BJ (cell line): Measurements from ENCODE around the gene LYSMD3. TPM values are rescaled to one million over a fixed set of nuclear protein-coding genes. Genes with fewer than 3 reads are reported as not detected.

Experiments
- CTCF ChIA-PET: fragments of 350-600 bp; formaldehyde crosslinking; extraction: SDS; loops from one replicate; lab custom pipeline; 2021; ENCODE audit warnings: antibody characterized with exemption, inconsistent platforms; lab: Yijun Ruan, JAX
- POLR2A ChIA-PET: fragments of 300-600 bp; sonication (Branson Sonifier 250); formaldehyde crosslinking; extraction: SDS; loops from one replicate; lab custom pipeline; 2021; ENCODE audit warnings: antibody characterized with exemption; lab: Charles Lee
- DNase-seq: peaks from one replicate; pipeline ENCODE4 v3.0.0-alpha.2; 2011; ENCODE audit warnings: low read depth
- H3K27me3 ChIP-seq: 2 replicates; pipeline ENCODE4 v1.6.0; 2011; ENCODE audit warnings: low read length; ENCODE audit not compliant: control insufficient read depth, insufficient read depth
- H3K36me3 ChIP-seq: 2 replicates; pipeline ENCODE4 v1.5.1; 2011; ENCODE audit warnings: low read length; ENCODE audit not compliant: control insufficient read depth, insufficient read depth
- H3K4me3 ChIP-seq: 2 replicates; pipeline ENCODE4 v1.5.1; 2011; ENCODE audit warnings: low read depth, mild to moderate bottlenecking, control low read depth, low read length
- CTCF ChIP-seq: IDR thresholded peaks from 2 replicates; pipeline ENCODE4 v1.5.1; 2011; ENCODE audit warnings: low read depth, mild to moderate bottlenecking, control low read depth, inconsistent platforms, low read length, moderate library complexity; ENCODE audit not compliant: insufficient read depth
- polyA plus RNA-seq: library from polyadenylated mRNA; depleted of rRNA; stranded (reverse); fragments of >200 nt; gene quantifications from 2 replicates; pipeline ENCODE4 v1.2.3, GENCODE V29; 2011

Gene LYSMD3
- polyA plus RNA-seq, 1 experiment: 5.5 TPM

GRCh38 chr5:90529939-90530677, 724 bp upstream of the LYSMD3 start:
- CTCF ChIA-PET: interaction anchor here (0.6 to 1.9 kb wide), 11 partner anchors 11 to 104 kb away, joined by 3 to 44 read pairs (median 3); no protein-coding TSS in a partner anchor
- peak; percentile 80 for TF ChIP-seq CTCF
- peak overlapping the region; percentile 93 for H3K4me3 ChIP-seq
- POLR2A ChIA-PET: no interaction called here
- no peaks in the 10 kb centered on the region for H3K36me3 ChIP-seq
- DNase-seq: peak; percentile 24
- H3K27me3 ChIP-seq: peaks cover 6% of the 10 kb centered on the region

GRCh38 chr5:90528601-90529193, 687 bp downstream of the LYSMD3 start:
- peak overlapping the region; percentile 93 for H3K4me3 ChIP-seq
- H3K36me3 ChIP-seq: no peaks in the 10 kb centered on the region; the same call in 1 of the 2 replicates
- DNase-seq: no peak
- peaks cover 3% of the 10 kb centered on the region for H3K27me3 ChIP-seq
- CTCF ChIA-PET: interaction anchor here (1.0 to 1.7 kb wide), 2 partner anchors 25 to 51 kb away, joined by 3 read pairs; no protein-coding TSS in a partner anchor
- POLR2A ChIA-PET: no interaction called here
- TF ChIP-seq CTCF: no peak

GRCh38 chr5:90519081-90519480, 10.3 kb downstream of the LYSMD3 start:
- no peak for TF ChIP-seq CTCF
- Histone ChIP-seq H3K27me3 (no peaks in the 10 kb centered on the region), H3K36me3 (peaks cover 3% of the 10 kb centered on the region), H3K4me3 (no peak overlapping the region)
- no peak for DNase-seq
- ChIA-PET CTCF (no interaction called here), POLR2A (no interaction called here)

GRCh38 chr5:90518661-90519060, 10.7 kb downstream of the LYSMD3 start:
- DNase-seq: no peak
- ChIA-PET POLR2A (no interaction called here), CTCF (no interaction called here)
- no peaks in the 10 kb centered on the region for H3K27me3 ChIP-seq
- no peak overlapping the region for H3K4me3 ChIP-seq
- H3K36me3 ChIP-seq: peaks cover 3% of the 10 kb centered on the region
- TF ChIP-seq CTCF: no peak

GRCh38 chr5:90514520-90514919, 14.9 kb downstream of the LYSMD3 start:
- no peak overlapping the region for H3K4me3 ChIP-seq
- no peak for TF ChIP-seq CTCF
- H3K27me3 ChIP-seq: no peaks in the 10 kb centered on the region
- H3K36me3 ChIP-seq: no peaks in the 10 kb centered on the region
- CTCF ChIA-PET: no interaction called here
- POLR2A ChIA-PET: no interaction called here
- no peak for DNase-seq
